ENCODE measurements around the gene VAC14. TPM values are rescaled to one million over a fixed set of nuclear protein-coding genes. Genes with fewer than 3 reads are reported as not detected.
A peak's percentile ranks its signal among the peaks of the same experiment; 100 is the strongest.

The VAC14 gene
- polyA plus RNA-seq, 1 donor from 2014 or later = 48.5 TPM

DNA sequence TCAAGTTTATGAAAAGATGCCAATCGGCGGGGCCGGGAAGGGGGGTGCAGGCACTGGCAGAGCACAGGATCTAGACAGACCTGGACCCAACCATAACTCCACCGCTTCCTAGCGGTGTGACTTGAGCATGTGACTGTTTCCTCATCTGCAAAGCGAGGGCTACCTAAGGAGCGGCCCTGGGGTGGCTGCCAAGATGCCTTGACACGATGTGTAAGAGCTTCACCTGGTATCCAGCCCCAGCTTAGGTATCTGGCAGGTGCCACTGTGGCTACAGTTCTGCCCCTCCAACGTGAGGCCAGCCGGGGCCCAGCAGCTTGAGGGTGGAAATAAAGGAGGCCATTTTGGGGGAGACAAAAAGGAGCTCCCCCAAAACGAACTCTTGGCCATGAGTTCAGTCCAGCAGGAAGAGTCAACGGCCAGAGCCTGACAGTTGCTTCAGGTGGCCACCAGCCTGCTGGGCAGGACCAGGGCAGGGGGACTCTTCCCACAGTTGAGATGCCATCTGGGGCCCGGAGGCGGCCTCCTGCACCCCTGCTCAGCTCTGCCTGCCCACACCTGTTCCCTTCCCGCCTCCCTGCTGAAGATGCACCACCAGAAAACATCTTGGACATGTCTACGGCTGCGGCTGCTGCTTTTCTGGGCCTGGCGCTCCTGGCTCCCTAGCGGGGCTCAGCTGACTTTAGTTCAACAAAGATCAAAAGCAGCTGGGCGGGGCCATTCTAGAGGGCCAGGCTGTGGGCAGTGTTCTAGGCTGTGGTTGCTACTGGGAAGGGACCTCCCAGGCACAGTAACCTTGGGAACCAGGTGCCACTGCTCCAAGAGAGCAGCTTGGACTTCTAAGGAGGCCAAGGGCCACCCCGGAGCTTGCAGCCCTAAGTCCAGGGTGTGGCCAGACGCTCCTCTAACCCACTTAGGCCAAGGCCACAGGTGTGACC lies 111.7 kb downstream of the VAC14 start:
- no peaks in the 10 kb centered on the region for H3K9me3 Mint-ChIP-seq
- H3K4me1 Mint-ChIP-seq = peaks cover 0 to 4% (median 2%) of the 10 kb centered on the region in 3 donors
- no peak overlapping the region for H3K27ac Mint-ChIP-seq
- no peak overlapping the region for H3K4me3 Mint-ChIP-seq
- H3K36me3 Mint-ChIP-seq = peaks cover 5% of the 10 kb centered on the region
- H3K27me3 Mint-ChIP-seq = peaks cover 5% of the 10 kb centered on the region

DNA sequence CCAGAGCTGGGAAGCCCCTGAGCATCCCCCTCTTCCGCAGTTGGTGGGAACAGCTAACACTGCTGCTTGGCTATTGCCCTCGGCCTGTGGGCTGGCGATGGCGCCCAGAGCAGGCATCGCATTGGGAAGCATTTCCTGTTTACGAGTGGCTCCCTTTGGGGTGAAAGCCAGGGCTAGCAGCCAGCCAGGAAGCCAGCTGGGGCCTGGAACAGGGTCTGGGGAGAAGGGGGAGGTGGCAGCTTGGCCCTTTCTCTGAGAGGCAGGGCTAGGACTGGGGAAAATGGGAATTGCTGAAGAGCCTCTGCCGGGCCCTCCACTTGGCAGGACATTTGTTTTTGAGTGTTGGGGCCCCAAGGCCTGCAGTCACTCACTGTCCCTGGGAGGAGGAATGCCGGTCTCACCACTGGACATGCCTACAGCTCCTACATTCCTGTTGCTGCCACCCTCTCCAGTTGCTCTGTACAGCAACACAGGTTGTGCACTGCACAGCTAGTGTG lies 112.7 kb downstream of the VAC14 start:
- H3K27ac Mint-ChIP-seq = no peak overlapping the region
- H3K9me3 Mint-ChIP-seq = no peaks in the 10 kb centered on the region
- H3K4me3 Mint-ChIP-seq = no peak overlapping the region
- H3K4me1 Mint-ChIP-seq = peaks cover 0 to 4% (median 2%) of the 10 kb centered on the region in 3 donors
- H3K36me3 Mint-ChIP-seq = peaks cover 5% of the 10 kb centered on the region
- H3K27me3 Mint-ChIP-seq = peaks cover 9% of the 10 kb centered on the region

- peak overlapping the region in 1 of 3 donors; percentile 65 for H3K27ac Mint-ChIP-seq
- peaks cover 9% of the 10 kb centered on the region for H3K27me3 Mint-ChIP-seq
- H3K9me3 Mint-ChIP-seq = no peaks in the 10 kb centered on the region
- peaks cover 0 to 4% (median 2%) of the 10 kb centered on the region in 3 donors for H3K4me1 Mint-ChIP-seq
- peaks cover 5% of the 10 kb centered on the region for H3K36me3 Mint-ChIP-seq
- no peak overlapping the region for H3K4me3 Mint-ChIP-seq
These were observed 113.2 kb downstream of the VAC14 start for GRCh38 chr16:70687671-70688245.

DNA sequence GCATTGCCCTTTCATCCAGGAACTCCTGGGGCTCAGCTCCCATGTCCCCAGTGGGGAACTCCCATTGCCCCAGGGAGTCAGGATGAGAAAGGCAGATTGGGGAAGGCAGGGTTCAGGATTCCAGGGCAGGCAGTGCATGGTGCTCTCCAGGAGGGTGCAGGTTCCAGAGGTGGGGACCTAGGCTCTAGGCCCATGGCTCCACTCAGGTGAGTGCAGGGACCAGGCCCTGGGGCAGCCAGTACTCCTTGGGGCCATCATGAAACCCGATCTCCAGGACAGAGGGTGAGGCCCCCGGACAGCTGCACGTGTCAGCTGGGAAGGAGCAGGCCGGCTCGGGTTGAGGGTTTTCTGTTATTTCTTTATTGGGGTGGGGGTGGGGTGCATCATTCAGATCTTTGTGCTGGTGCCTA lies 113.9 kb downstream of the VAC14 start:
- Mint-ChIP-seq H3K27me3 (peaks cover 9% of the 10 kb centered on the region), H3K27ac (peak overlapping the region in 1 of 3 donors; percentile 65), H3K4me1 (peaks cover 0 to 4% (median 2%) of the 10 kb centered on the region in 3 donors), H3K36me3 (peaks cover 5% of the 10 kb centered on the region), H3K9me3 (no peaks in the 10 kb centered on the region), H3K4me3 (peak overlapping the region in 2 of 4 donors; percentile 15 to 35)

- Mint-ChIP-seq H3K27me3 (peaks cover 9% of the 10 kb centered on the region), H3K36me3 (peaks cover 5% of the 10 kb centered on the region), H3K9me3 (no peaks in the 10 kb centered on the region), H3K27ac (no peak overlapping the region), H3K4me3 (peak overlapping the region in 3 of 4 donors; percentile 38 to 65 (median 63)), H3K4me1 (peaks cover 0 to 4% (median 2%) of the 10 kb centered on the region in 3 donors)
These were observed 114.4 kb downstream of the VAC14 start for GRCh38 chr16:70686376-70687101.

DNA sequence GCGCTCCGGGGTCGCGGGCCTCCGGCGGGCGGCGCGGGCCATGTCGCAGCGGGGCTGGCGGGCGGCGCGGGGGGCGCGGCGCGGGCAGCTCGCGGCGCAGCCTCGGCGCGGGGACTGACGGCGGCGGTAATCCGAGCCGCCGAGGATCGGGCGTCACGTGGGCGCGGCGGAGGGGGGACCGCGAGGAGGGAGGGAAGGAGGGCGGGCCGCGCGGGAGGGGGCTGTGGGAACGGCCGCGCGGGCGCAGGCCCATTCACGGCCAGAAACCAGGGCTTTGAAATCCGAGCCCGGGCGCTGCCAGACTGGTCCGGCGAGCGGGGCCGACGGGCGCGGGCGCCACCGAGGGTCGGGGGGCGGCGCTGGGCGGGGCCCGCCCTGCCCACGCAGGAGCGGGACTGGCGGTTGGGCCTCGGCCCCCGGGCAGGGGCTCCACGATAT lies 115.0 kb downstream of the VAC14 start, which contains the start of gene MTSS2:
Gene MTSS2, minus strand, starts transcription at position 116 of the 438 bp plus-strand sequence. CDS start 262 bp downstream, outside the sequence.
- Mint-ChIP-seq H3K4me1 (peaks cover 0 to 4% (median 2%) of the 10 kb centered on the region in 3 donors), H3K27ac (peak within 1 kb of the TSS in 1 of 3 donors; percentile 53), H3K4me3 (peak within 1 kb of the TSS in 3 of 4 donors; percentile 38 to 88 (median 78)), H3K36me3 (peaks cover 5% of the 10 kb centered on the region), H3K9me3 (no peaks in the 10 kb centered on the region), H3K27me3 (peaks cover 9% of the 10 kb centered on the region)

GRCh38 chr16:70685061-70685937 lies 115.7 kb downstream of the VAC14 start:
- peak overlapping the region in 2 of 4 donors; percentile 78 to 88 for H3K4me3 Mint-ChIP-seq
- H3K27ac Mint-ChIP-seq = peak overlapping the region in 1 of 3 donors; percentile 53
- H3K27me3 Mint-ChIP-seq = peaks cover 9% of the 10 kb centered on the region
- peaks cover 3% of the 10 kb centered on the region for H3K36me3 Mint-ChIP-seq
- peaks cover 0 to 4% (median 2%) of the 10 kb centered on the region in 3 donors for H3K4me1 Mint-ChIP-seq
- no peaks in the 10 kb centered on the region for H3K9me3 Mint-ChIP-seq

- peaks cover 0 to 4% (median 2%) of the 10 kb centered on the region in 3 donors for H3K4me1 Mint-ChIP-seq
- H3K9me3 Mint-ChIP-seq = no peaks in the 10 kb centered on the region
These were observed 116.6 kb downstream of the VAC14 start for GRCh38 chr16:70684146-70685060.

DNA sequence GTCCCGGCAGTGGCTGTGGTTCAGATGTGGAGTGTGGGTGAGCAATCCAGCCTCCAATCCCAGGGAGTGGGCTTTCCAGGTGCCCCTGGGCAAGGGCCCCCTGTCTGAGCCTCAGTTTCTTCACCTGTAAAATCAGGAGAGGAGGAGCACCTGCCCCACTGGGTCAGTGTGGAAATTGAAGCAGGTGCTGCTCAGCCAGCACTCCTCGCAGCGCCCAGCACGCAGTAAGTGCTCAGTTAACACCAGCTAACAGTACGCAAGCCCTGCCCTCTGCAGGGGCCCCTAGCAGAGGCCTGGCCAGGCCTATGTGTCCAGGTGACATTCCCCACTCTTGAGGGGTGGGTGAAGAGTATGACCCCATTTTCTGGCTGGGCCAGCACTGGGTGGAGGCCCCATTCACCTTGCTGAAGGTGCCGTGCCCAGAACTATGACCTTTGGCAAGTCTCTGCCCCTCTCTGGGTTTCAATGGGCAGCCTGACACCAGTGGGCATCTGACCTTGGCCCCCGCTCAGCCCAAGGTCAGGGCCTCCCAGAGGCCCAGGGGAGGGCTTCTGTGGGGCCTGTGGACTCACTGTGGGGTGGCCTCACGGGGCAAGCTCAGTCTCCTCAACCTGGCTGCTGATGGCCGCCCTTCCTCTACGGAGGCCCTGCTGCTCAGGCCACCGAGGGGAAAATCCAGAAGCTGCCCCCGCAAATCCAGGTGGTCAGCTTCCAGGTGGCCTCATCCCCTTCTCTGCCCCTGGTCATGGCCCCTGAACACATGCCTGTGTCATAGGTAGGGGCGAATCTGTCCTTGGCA lies 117.6 kb downstream of the VAC14 start:
- peak overlapping the region in 1 of 3 donors; percentile 48 for H3K27ac Mint-ChIP-seq
- no peak overlapping the region for H3K4me3 Mint-ChIP-seq
- peaks cover 3% of the 10 kb centered on the region for H3K36me3 Mint-ChIP-seq
- peaks cover 9% of the 10 kb centered on the region for H3K27me3 Mint-ChIP-seq
- no peaks in the 10 kb centered on the region for H3K9me3 Mint-ChIP-seq
- peaks cover 0 to 4% (median 2%) of the 10 kb centered on the region in 3 donors for H3K4me1 Mint-ChIP-seq

More at GRCh38 chr16:70684146-70685060, 116.6 kb downstream of the VAC14 start:
- H3K27me3 Mint-ChIP-seq = peaks cover 9% of the 10 kb centered on the region
- H3K36me3 Mint-ChIP-seq = peaks cover 3% of the 10 kb centered on the region
- H3K4me3 Mint-ChIP-seq = peak overlapping the region in 2 of 4 donors; percentile 78 to 88
- no peak overlapping the region for H3K27ac Mint-ChIP-seq

DNA sequence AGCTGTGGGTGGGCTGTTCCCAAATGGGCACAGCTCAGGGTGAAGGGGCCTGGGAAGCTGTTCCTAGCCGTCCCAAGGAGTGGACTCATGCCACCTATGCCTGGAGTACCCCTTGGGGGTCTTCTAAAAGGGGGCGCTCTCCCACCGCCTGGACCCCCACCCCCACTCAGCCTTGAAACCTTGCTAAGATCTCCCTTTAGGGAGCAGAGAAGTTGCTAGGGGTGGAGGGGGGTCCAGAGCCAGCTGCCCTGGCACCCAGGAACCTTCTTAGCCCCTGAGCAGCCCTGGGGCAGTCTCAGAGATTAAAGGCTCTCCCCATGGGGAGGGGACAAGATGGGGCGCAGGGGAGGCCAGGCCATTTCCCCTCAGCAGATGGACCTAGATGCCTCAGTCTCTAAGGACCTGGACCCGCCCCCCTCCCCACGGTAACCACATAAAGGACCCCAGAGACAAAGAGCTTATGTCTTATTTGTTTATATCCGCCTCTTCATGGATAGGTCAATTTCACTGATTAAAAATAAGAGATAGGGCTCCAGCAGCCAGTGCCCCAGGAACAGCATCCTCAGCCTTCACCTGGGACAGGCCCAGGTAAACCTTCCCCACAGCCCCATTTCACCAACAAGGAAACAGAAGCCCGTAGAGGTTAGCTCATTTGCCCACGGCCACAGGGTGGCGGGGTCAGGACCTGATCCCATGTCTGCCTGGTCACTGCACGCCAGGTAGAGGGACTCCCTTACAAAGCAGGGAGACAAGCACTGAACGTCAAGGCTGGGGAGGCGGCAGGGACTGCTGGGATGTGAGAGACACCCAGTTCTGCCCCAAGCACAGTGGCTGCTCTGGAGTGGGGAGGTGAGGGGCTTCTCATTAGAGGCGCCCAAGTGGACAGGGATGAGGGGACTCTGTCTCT lies 118.5 kb downstream of the VAC14 start:
- peaks cover 0 to 4% (median 2%) of the 10 kb centered on the region in 3 donors for H3K4me1 Mint-ChIP-seq
- peak overlapping the region in 1 of 3 donors; percentile 48 for H3K27ac Mint-ChIP-seq
- H3K4me3 Mint-ChIP-seq = no peak overlapping the region
- no peaks in the 10 kb centered on the region for H3K9me3 Mint-ChIP-seq
- peaks cover 3% of the 10 kb centered on the region for H3K36me3 Mint-ChIP-seq
- H3K27me3 Mint-ChIP-seq = peaks cover 9% of the 10 kb centered on the region

DNA sequence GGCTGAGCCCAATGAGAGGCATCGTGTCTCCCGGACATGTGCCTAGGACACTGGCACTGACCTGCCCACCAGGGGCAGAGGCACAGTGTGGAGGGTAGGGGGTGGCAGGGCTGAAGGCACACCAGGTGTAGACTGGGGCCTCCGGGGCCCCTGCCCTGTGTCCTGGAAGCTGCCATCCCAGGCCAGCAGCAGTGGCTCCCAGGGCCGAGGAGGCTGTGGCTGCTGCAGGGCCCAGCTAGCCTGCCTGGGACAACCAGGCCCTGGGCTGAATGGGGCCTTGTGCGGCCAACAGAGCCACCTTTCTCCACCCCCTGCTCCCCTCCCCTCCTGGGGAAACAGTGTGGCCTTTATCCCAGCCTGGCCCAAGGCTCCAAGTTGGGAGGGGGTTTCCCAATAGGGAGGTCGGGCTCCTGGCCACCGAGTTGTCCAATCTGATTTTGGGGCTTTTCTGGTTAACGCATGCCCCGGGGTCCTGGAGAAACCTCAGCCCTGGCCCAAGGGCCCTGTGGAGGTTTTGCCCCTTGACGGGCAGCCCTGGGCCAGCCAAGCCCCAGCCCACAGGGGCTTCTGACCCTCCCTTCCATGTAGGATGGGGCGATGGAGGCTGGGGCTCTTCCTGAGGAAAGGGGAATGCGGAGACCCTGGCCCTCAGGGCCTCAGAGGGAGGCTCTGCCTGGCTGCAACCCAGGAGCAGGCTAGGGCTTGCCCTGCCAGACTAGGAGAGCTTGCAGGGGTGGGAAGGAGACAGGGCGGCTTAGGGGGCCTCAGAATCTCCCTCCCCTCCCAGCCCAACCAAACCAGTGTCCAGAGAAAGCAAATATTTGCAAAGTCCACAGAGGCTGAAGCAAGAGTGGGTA lies 119.3 kb downstream of the VAC14 start:
- Mint-ChIP-seq H3K4me1 (peaks cover 0 to 5% (median 2%) of the 10 kb centered on the region in 3 donors), H3K27me3 (peaks cover 9% of the 10 kb centered on the region), H3K4me3 (no peak overlapping the region), H3K9me3 (no peaks in the 10 kb centered on the region), H3K27ac (no peak overlapping the region), H3K36me3 (peaks cover 2% of the 10 kb centered on the region)

Measured in IgD-negative memory B cell (primary cell).